ENCODE measurements around the gene HPS4. TPM values are rescaled to one million over a fixed set of nuclear protein-coding genes. Genes with fewer than 3 reads are reported as not detected.

HPS4 gene
- total RNA-seq, 1 experiment from 2014 or later, result 26.2 TPM

GRCh38 chr22:26445577-26446275, 37.9 kb downstream of the HPS4 start:
- H3K27ac ChIP-seq (ENCODE audit: low read length), result no peak overlapping the region
- intact Hi-C loops (cut with micrococcal nuclease; ENCODE audit: unreplicated experiment), result no loop called here
- no peak for ATAC-seq
- no peaks in the 10 kb centered on the region for H3K36me3 ChIP-seq (ENCODE audit: control insufficient read depth, insufficient read depth, low read length)
- no peaks in the 10 kb centered on the region for H3K4me1 ChIP-seq (ENCODE audit: control insufficient read depth, insufficient read depth, low read length)
- ChIA-PET POLR2A (no interaction called here), CTCF (no interaction called here)
- H3K4me3 ChIP-seq (ENCODE audit: low read depth in 2 of 2, low read length in 2 of 2), result no peak overlapping the region
- H3K27me3 ChIP-seq (ENCODE audit: control insufficient read depth, insufficient read depth, low read length), result no peaks in the 10 kb centered on the region
- in situ Hi-C loops (cut with HindIII; ENCODE audit: low pct_unique_long_range_greater_than_20kb, low sequenced_read_pairs), result no loop called here
- H3K9me3 ChIP-seq (ENCODE audit: control insufficient read depth, insufficient read depth, low read depth, low read length), result no peaks in the 10 kb centered on the region
- DNase-seq (ENCODE audit: low read depth, low spot score), result no peak
- no peak for TF ChIP-seq SIN3A (IDR thresholded peaks at IDR 0.05; ENCODE audit: borderline replicate concordance, insufficient read depth, low read depth, low read length)
- no peak for TF ChIP-seq REST (IDR thresholded peaks at IDR 0.05; ENCODE audit: insufficient read depth in 1 of 2, low read depth in 2 of 2, low read length in 1 of 2)
- TF ChIP-seq TCF7L2 (IDR thresholded peaks at IDR 0.05; ENCODE audit: low read depth, low read length), result no peak
- no peak for TF ChIP-seq CTCF (IDR thresholded peaks at IDR 0.05)
- no peak for TF ChIP-seq POLR2AphosphoS5 (IDR thresholded peaks at IDR 0.05; ENCODE audit: low read depth, low read length)
- no TSS peak for BruUV-seq (replicated peaks)

GRCh38 chr22:26444777-26445176, 38.8 kb downstream of the HPS4 start:
- no TSS peak for BruUV-seq (replicated peaks)
- POLR2A ChIA-PET, result no interaction called here
- ATAC-seq (no peak), DNase-seq (ENCODE audit: low read depth, low spot score) (no peak)
- no peaks in the 10 kb centered on the region for H3K36me3 ChIP-seq (ENCODE audit: control insufficient read depth, insufficient read depth, low read length)
- H3K9me3 ChIP-seq (ENCODE audit: control insufficient read depth, insufficient read depth, low read depth, low read length), result no peaks in the 10 kb centered on the region
- intact Hi-C loops (cut with micrococcal nuclease; ENCODE audit: unreplicated experiment), result no loop called here
- in situ Hi-C loops (cut with HindIII; ENCODE audit: low pct_unique_long_range_greater_than_20kb, low sequenced_read_pairs), result no loop called here
- no peaks in the 10 kb centered on the region for H3K27me3 ChIP-seq (ENCODE audit: control insufficient read depth, insufficient read depth, low read length)
- H3K4me3 ChIP-seq (ENCODE audit: low read depth in 2 of 2, low read length in 2 of 2), result no peak overlapping the region
- TF ChIP-seq CTCF (IDR thresholded peaks at IDR 0.05) (no peak), TCF7L2 (IDR thresholded peaks at IDR 0.05; ENCODE audit: low read depth, low read length) (no peak), SIN3A (IDR thresholded peaks at IDR 0.05; ENCODE audit: borderline replicate concordance, insufficient read depth, low read depth, low read length) (no peak), POLR2AphosphoS5 (IDR thresholded peaks at IDR 0.05; ENCODE audit: low read depth, low read length) (no peak), REST (IDR thresholded peaks at IDR 0.05; ENCODE audit: insufficient read depth in 1 of 2, low read depth in 2 of 2, low read length in 1 of 2) (no peak)
- H3K4me1 ChIP-seq (ENCODE audit: control insufficient read depth, insufficient read depth, low read length), result no peaks in the 10 kb centered on the region
- no peak overlapping the region for H3K27ac ChIP-seq (ENCODE audit: low read length)
- CTCF ChIA-PET, result no interaction called here

Measured in Panc1 (cell line).